PFSK-1 (cell line): ENCODE results near the gene SETD1A.

Source experiments
- FOXP2 ChIP-seq: optimal IDR thresholded peaks from 2 replicates; pipeline ENCODE3; 2011; ENCODE audit warnings: borderline replicate concordance, control low read depth, inconsistent platforms; ENCODE audit not compliant: insufficient read depth; ENCODE audit errors: extremely low read length, extremely low read depth
- POLR2AphosphoS5 ChIP-seq: IDR thresholded peaks from 2 replicates; pipeline ENCODE4 v1.6.1; 2012; ENCODE audit warnings: low read depth, mild to moderate bottlenecking, control low read depth, low read length, moderate library complexity
- SIN3A ChIP-seq: IDR thresholded peaks from 2 replicates; pipeline ENCODE4 v1.6.1; 2012; ENCODE audit warnings: mild to moderate bottlenecking, low read length, moderate library complexity, borderline replicate concordance; ENCODE audit not compliant: insufficient read depth
- TAF1 ChIP-seq: IDR thresholded peaks from 2 replicates; pipeline ENCODE4 v1.6.1; 2012; ENCODE audit warnings: low read length, control low read depth, borderline replicate concordance; ENCODE audit not compliant: insufficient read depth
- TF ChIP-seq, protein P1 (sequence below), 2 experiments: IDR thresholded peaks; 2 replicates each; pipeline versions ENCODE4 v1.6.1 to v1.8.0; 2011 to 2012; ENCODE audit warnings: low read depth in 2 of 2, low read length in 2 of 2, control low read depth in 1 of 2, inconsistent platforms in 1 of 2, mild to moderate bottlenecking in 1 of 2, moderate library complexity in 1 of 2; ENCODE audit not compliant: insufficient read depth in 1 of 2

DNA sequence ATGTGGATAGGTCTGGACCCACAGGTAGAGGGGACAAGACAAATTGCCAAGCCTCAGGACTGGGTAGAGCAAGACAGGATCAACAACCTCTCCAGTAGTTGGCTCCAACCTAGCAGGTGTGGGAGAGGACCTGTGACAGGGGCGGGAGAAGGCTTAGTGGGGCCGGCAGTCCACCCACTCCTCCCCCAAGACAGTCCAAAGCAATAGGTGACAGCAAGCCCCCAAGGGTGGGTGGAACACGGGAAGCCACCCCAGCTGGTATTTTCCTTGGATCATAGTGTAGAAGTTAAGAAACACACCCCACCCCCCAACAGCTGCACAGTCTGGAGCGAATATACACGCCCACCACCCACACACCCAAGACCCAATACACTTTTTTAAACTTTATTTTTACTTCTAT lies 71.7 kb downstream of the SETD1A start:
- TF ChIP-seq SIN3A = no peak
- TF ChIP-seq FOXP2 = no peak
- TF ChIP-seq TAF1 = no peak
- TF ChIP-seq, protein P1, sequence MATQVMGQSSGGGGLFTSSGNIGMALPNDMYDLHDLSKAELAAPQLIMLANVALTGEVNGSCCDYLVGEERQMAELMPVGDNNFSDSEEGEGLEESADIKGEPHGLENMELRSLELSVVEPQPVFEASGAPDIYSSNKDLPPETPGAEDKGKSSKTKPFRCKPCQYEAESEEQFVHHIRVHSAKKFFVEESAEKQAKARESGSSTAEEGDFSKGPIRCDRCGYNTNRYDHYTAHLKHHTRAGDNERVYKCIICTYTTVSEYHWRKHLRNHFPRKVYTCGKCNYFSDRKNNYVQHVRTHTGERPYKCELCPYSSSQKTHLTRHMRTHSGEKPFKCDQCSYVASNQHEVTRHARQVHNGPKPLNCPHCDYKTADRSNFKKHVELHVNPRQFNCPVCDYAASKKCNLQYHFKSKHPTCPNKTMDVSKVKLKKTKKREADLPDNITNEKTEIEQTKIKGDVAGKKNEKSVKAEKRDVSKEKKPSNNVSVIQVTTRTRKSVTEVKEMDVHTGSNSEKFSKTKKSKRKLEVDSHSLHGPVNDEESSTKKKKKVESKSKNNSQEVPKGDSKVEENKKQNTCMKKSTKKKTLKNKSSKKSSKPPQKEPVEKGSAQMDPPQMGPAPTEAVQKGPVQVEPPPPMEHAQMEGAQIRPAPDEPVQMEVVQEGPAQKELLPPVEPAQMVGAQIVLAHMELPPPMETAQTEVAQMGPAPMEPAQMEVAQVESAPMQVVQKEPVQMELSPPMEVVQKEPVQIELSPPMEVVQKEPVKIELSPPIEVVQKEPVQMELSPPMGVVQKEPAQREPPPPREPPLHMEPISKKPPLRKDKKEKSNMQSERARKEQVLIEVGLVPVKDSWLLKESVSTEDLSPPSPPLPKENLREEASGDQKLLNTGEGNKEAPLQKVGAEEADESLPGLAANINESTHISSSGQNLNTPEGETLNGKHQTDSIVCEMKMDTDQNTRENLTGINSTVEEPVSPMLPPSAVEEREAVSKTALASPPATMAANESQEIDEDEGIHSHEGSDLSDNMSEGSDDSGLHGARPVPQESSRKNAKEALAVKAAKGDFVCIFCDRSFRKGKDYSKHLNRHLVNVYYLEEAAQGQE (IDR thresholded peaks at IDR 0.05; ENCODE audit: insufficient read depth in 1 of 2, low read depth in 2 of 2, low read length in 2 of 2) = no peak
- TF ChIP-seq POLR2AphosphoS5 = no peak
